22Rv1 (cell line): ENCODE measurements around the gene TSPOAP1.

ENCODE experiments used
- ZFX ChIP-seq: fragments of 450-650 bp; IDR thresholded peaks from 2 replicates; pipeline ENCODE4 v1.6.1; 2017; ENCODE audit warnings: antibody characterized with exemption, borderline replicate concordance
- TF ChIP-seq, protein P1 (sequence below): fragments of 450-650 bp; IDR thresholded peaks from 2 replicates; pipeline ENCODE4 v1.5.1; 2017; ENCODE audit warnings: mild to moderate bottlenecking

DNA sequence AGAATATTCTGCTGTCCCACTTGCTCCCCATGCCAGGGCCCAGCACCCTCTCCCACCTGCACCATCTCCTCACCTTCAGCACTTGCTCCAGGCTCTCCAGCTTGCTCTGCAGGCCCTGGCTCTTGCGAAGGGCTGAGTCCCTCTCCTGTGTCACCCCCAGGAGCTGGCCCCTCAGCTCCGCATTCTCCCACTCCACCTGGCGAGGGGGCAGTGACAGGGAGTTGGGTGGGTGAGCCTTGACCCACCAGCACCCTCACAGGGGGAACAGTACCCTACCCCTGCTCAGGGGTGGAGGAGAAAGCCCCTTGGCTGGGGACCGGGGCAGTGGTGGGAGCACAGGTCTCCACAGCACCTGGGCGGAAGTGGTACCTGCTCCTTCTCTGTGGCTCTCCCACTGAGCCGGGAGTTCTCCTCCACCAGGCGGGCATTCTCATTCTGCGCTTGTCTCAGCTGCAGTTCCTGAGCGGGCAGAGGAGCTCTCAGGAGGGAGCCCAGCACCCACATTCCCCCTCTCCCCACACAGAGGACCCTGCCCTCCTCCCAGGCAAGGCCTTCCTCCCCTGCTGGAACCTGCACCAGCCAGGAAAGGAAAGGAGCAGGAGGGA, 5.9 kb downstream of the TSPOAP1 start:
- TF ChIP-seq, protein P1, sequence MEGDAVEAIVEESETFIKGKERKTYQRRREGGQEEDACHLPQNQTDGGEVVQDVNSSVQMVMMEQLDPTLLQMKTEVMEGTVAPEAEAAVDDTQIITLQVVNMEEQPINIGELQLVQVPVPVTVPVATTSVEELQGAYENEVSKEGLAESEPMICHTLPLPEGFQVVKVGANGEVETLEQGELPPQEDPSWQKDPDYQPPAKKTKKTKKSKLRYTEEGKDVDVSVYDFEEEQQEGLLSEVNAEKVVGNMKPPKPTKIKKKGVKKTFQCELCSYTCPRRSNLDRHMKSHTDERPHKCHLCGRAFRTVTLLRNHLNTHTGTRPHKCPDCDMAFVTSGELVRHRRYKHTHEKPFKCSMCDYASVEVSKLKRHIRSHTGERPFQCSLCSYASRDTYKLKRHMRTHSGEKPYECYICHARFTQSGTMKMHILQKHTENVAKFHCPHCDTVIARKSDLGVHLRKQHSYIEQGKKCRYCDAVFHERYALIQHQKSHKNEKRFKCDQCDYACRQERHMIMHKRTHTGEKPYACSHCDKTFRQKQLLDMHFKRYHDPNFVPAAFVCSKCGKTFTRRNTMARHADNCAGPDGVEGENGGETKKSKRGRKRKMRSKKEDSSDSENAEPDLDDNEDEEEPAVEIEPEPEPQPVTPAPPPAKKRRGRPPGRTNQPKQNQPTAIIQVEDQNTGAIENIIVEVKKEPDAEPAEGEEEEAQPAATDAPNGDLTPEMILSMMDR: no peak
- no peak for TF ChIP-seq ZFX
